Medulla oblongata (tissue), 1 donor: ENCODE data around the gene ZNF606.

Experiments used
- DNase-seq: peaks from one replicate; pipeline ENCODE4 v3.0.0-alpha.2; 2015; ENCODE audit errors: extremely low spot score

ZNF606 gene

GRCh38 chr19:58002384-58003173 is at the start of gene ZNF606:
Gene ZNF606 (minus strand): TSS chr19:58002820. CDS start chr19:58001319, 1,501 bp downstream.
- DNase-seq = peak; percentile 89

- no peak for DNase-seq
Measured at GRCh38 chr19:58052256-58052655, 49.6 kb upstream of the ZNF606 start.

- DNase-seq = no peak
Measured at GRCh38 chr19:58047672-58048071, 45.1 kb upstream of the ZNF606 start.

GRCh38 chr19:58046856-58047255 is 44.2 kb upstream of the ZNF606 start:
- DNase-seq = no peak

- DNase-seq = no peak
Measured at GRCh38 chr19:58045411-58046050, 42.9 kb upstream of the ZNF606 start.

- no peak for DNase-seq
Measured at GRCh38 chr19:58044886-58045285, 42.3 kb upstream of the ZNF606 start.

- no peak for DNase-seq
Measured at GRCh38 chr19:58044391-58044790, 41.8 kb upstream of the ZNF606 start.

GRCh38 chr19:58042495-58043340 is 40.1 kb upstream of the ZNF606 start:
- no peak for DNase-seq

- no peak for DNase-seq
Measured at GRCh38 chr19:58040751-58041525, 38.3 kb upstream of the ZNF606 start.

- DNase-seq = no peak
Measured at GRCh38 chr19:58038688-58039204, 36.1 kb upstream of the ZNF606 start.

GRCh38 chr19:58037927-58038687 is 35.5 kb upstream of the ZNF606 start:
- DNase-seq = peak; percentile 16

- DNase-seq = no peak
Measured at GRCh38 chr19:58035863-58036262, 33.2 kb upstream of the ZNF606 start.

- DNase-seq = no peak
Measured at GRCh38 chr19:58034477-58034793, 31.8 kb upstream of the ZNF606 start.

GRCh38 chr19:58033741-58034476 is 31.3 kb upstream of the ZNF606 start, which contains the start of gene ZSCAN1:
Gene ZSCAN1 (plus strand): TSS chr19:58034025. CDS start chr19:58037837, 3,812 bp downstream.
- peak; percentile 94 for DNase-seq

GRCh38 chr19:58024661-58025060 is 22.0 kb upstream of the ZNF606 start:
- no peak for DNase-seq

GRCh38 chr19:58022283-58022660 is 19.7 kb upstream of the ZNF606 start:
- DNase-seq = no peak

GRCh38 chr19:58021541-58022282 is 19.1 kb upstream of the ZNF606 start:
- peak; percentile 90 for DNase-seq

GRCh38 chr19:58020129-58020528 is 17.5 kb upstream of the ZNF606 start:
- DNase-seq = no peak

- DNase-seq = no peak
Measured at GRCh38 chr19:58014141-58014540, 11.5 kb upstream of the ZNF606 start.
